HepG2 (cell line): ENCODE results near the gene STEAP2.

Source experiments
- HES4 ChIP-seq: sonication (generic); formaldehyde crosslinking; IDR thresholded peaks from 2 replicates; pipeline ENCODE4 v1.9.0; 2021; ENCODE audit warnings: mild to moderate bottlenecking, missing genetic modification reagents, borderline replicate concordance
- ZBTB26 ChIP-seq: IDR thresholded peaks from 2 replicates; pipeline ENCODE4 v1.6.1; 2016; ENCODE audit warnings: missing compliant biosample characterization, missing genetic modification reagents, borderline replicate concordance

GRCh38 chr7:90225601-90226000 lies 14.1 kb downstream of the STEAP2 start:
- TF ChIP-seq HES4 (CRISPR knock-in tag): no peak
- TF ChIP-seq ZBTB26 (CRISPR knock-in tag): no peak
